IMR-90 (cell line): ENCODE results near the gene GPR176. TPM values are rescaled to one million over a fixed set of nuclear protein-coding genes. Genes with fewer than 3 reads are reported as not detected.

Source experiments
- ATAC-seq: fragments of 200-7000 bp; cut with Tn5 transposase; 2 replicates; pipeline ENCODE4 v1.9.1; 2020; ENCODE audit warnings: low read depth, mild to moderate bottlenecking, moderate library complexity
- BruUV-seq: library from RNA; stranded (reverse); fragments of 400-500 nt; replicated peaks from 2 replicates; lab custom pipeline; 2021; lab: Mats Ljungman, UMichigan
- CTCF ChIA-PET: fragments of 300-600 bp; formaldehyde crosslinking; extraction: SDS; loops from one replicate; lab custom pipeline; 2021; ENCODE audit warnings: antibody characterized with exemption; lab: Yijun Ruan, JAX
- POLR2A ChIA-PET: fragments of 300-600 bp; sonication (Branson Sonifier 250); formaldehyde crosslinking; loops from one replicate; lab custom pipeline; 2022; ENCODE audit warnings: antibody characterized with exemption; ENCODE audit not compliant: unreplicated experiment; lab: Charles Lee
- DNase-seq: peaks from one replicate; pipeline ENCODE4 v3.0.0; 2013
- H2AFZ ChIP-seq: replicated peaks from 2 replicates; pipeline ENCODE3; 2013; ENCODE audit warnings: low read length, mild to moderate bottlenecking; ENCODE audit not compliant: poor library complexity
- H2AK5ac ChIP-seq: 2 replicates; pipeline ENCODE4 v1.6.1; 2013; ENCODE audit warnings: low read depth, low read length, inconsistent platforms
- H2AK9ac ChIP-seq: replicated peaks from 2 replicates; pipeline ENCODE3; 2013; ENCODE audit warnings: mild to moderate bottlenecking, low read depth, low read length, moderate library complexity; ENCODE audit not compliant: poor library complexity
- H2BK120ac ChIP-seq: 2 replicates; pipeline ENCODE4 v1.6.1; 2013; ENCODE audit warnings: low read depth, low read length, inconsistent platforms
- H2BK15ac ChIP-seq: 3 replicates; pipeline ENCODE4 v1.6.1; 2013; ENCODE audit warnings: low read depth, low read length, inconsistent platforms
- H2BK20ac ChIP-seq: 2 replicates; pipeline ENCODE4 v1.6.1; 2013; ENCODE audit warnings: low read depth, mild to moderate bottlenecking, inconsistent platforms, low read length, moderate library complexity
- H2BK5ac ChIP-seq: 2 replicates; pipeline ENCODE4 v1.6.1; 2013; ENCODE audit warnings: mild to moderate bottlenecking, low read depth, low read length, inconsistent platforms; ENCODE audit not compliant: poor library complexity, severe bottlenecking
- H3K14ac ChIP-seq: replicated peaks from 2 replicates; pipeline ENCODE4 v1.6.1; 2013; ENCODE audit warnings: low read depth, low read length, inconsistent platforms
- H3K18ac ChIP-seq: 2 replicates; pipeline ENCODE4 v1.6.1; 2013; ENCODE audit warnings: low read depth, low read length, control low read depth
- H3K23ac ChIP-seq: 2 replicates; pipeline ENCODE4 v1.6.1; 2013; ENCODE audit warnings: low read depth, low read length, inconsistent platforms
- H3K27ac ChIP-seq: 2 replicates; pipeline ENCODE4 v1.5.1; 2013; ENCODE audit warnings: mild to moderate bottlenecking, control low read depth, low read length; ENCODE audit not compliant: insufficient read depth
- H3K27me3 ChIP-seq: 2 replicates; pipeline ENCODE4 v1.6.1; 2013; ENCODE audit warnings: low read length; ENCODE audit not compliant: control insufficient read depth, insufficient read depth
- H3K36me3 ChIP-seq: 2 replicates; pipeline ENCODE4 v1.6.1; 2013; ENCODE audit warnings: low read length, mixed read lengths; ENCODE audit not compliant: control insufficient read depth, insufficient read depth
- H3K4ac ChIP-seq: 2 replicates; pipeline ENCODE4 v1.6.1; 2013; ENCODE audit warnings: low read depth, low read length, inconsistent platforms
- H3K4me1 ChIP-seq: 2 replicates; pipeline ENCODE4 v1.6.1; 2013; ENCODE audit warnings: low read length, mixed read lengths; ENCODE audit not compliant: control insufficient read depth, insufficient read depth
- H3K4me2 ChIP-seq: 2 replicates; pipeline ENCODE4 v1.6.1; 2013; ENCODE audit warnings: low read depth, mild to moderate bottlenecking, control low read depth, low read length, moderate library complexity
- H3K4me3 ChIP-seq: 2 replicates; pipeline ENCODE4 v1.5.1; 2013; ENCODE audit warnings: low read depth, mild to moderate bottlenecking, control low read depth, low read length, moderate library complexity; ENCODE audit not compliant: insufficient read depth
- H3K56ac ChIP-seq: 2 replicates; pipeline ENCODE4 v1.6.1; 2013; ENCODE audit warnings: low read length, inconsistent platforms; ENCODE audit not compliant: insufficient read depth; ENCODE audit errors: extremely low read depth
- H3K79me1 ChIP-seq, 2 experiments: 2 replicates each; pipeline ENCODE4 v1.6.1; 2013; ENCODE audit warnings: low read length in 2 of 2, inconsistent platforms in 1 of 2, low read depth in 1 of 2
- H3K9ac ChIP-seq: 2 replicates; pipeline ENCODE4 v1.6.1; 2013; ENCODE audit warnings: low read depth, low read length, control low read depth
- H3K9me1 ChIP-seq: 2 replicates; pipeline ENCODE4 v1.6.1; 2013; ENCODE audit warnings: low read length, inconsistent platforms; ENCODE audit not compliant: insufficient read depth
- H3K9me3 ChIP-seq: 2 replicates; pipeline ENCODE4 v1.6.1; 2013; ENCODE audit warnings: low read length; ENCODE audit not compliant: control insufficient read depth, insufficient read depth
- H4K20me1 ChIP-seq: 2 replicates; pipeline ENCODE4 v1.6.1; 2013; ENCODE audit warnings: low read length, inconsistent platforms; ENCODE audit not compliant: insufficient read depth
- H4K5ac ChIP-seq: 2 replicates; pipeline ENCODE4 v1.6.1; 2013; ENCODE audit warnings: mild to moderate bottlenecking, low read depth, low read length, control low read depth
- H4K8ac ChIP-seq, 2 experiments: 2 replicates each; pipeline ENCODE4 v1.6.1; 2013; ENCODE audit warnings: low read depth in 2 of 2, low read length in 2 of 2, control low read depth in 1 of 2, inconsistent platforms in 1 of 2
- H4K91ac ChIP-seq: 2 replicates; pipeline ENCODE4 v1.6.1; 2013; ENCODE audit warnings: low read depth, low read length, inconsistent platforms; ENCODE audit not compliant: insufficient read depth
- FOS ChIP-seq: fragments of 150-350 bp; IDR thresholded peaks from 2 replicates; pipeline ENCODE4 v1.6.1; 2016; ENCODE audit warnings: low read depth, low read length
- WGBS, 2 experiments: methylation state at CpG; one replicate each; pipeline versions ENCODE4 v1.1.5 to v1.1.7; 2013; ENCODE audit warnings: missing lambda C conversion rate in 2 of 2; ENCODE audit not compliant: insufficient read length in 1 of 2; ENCODE audit errors: extremely low coverage in 2 of 2; 5-methylcytosine and 5-hydroxymethylcytosine counted together
- dilution Hi-C: fragments of 300-500 bp; cut with HindIII; formaldehyde crosslinking; loops from one replicate; pipeline ENCODE4 v1.14.3; 2018; ENCODE audit warnings: low sequenced_read_pairs; ENCODE audit not compliant: unreplicated experiment
- in situ Hi-C: fragments of 300-500 bp; cut with MboI; formaldehyde crosslinking; loops from 3 replicates; pipeline ENCODE4 v1.14.3; 2019; ENCODE audit warnings: low sequenced_read_pairs, inconsistent platforms, mixed read lengths
- intact Hi-C: fragments of 100-400 bp; cut with micrococcal nuclease; formaldehyde crosslinking; loops from 2 replicates; pipeline ENCODE4 v1.10.0; 2022
- polyA plus RNA-seq, 3 experiments: library from polyadenylated mRNA; depleted of rRNA; stranded (reverse); fragments of >200 nt; gene quantifications; 2 replicates each; pipeline ENCODE4 v1.2.3, GENCODE V29; 2012; ENCODE audit warnings: low replicate concordance in 1 of 3
- total RNA-seq: library from RNA; depleted of rRNA; stranded (reverse); fragments of >200 nt; gene quantifications from 2 replicates; pipeline ENCODE4 v1.2.3, GENCODE V29; 2012
- TF ChIP-seq, protein P1 (sequence below): fragments of 150-350 bp; IDR thresholded peaks from 2 replicates; pipeline ENCODE4 v1.6.1; 2017; ENCODE audit warnings: mild to moderate bottlenecking, antibody characterized with exemption, low read length, low read depth

Gene GPR176
- total and polyA plus RNA-seq, 2 of the 4 experiments (the other 2 are of a cell fraction): 114 to 246 TPM

- ChIA-PET CTCF (interaction anchor here (0.6 kb wide), 2 partner anchors 25 to 1354 kb away, joined by 3 read pairs; no protein-coding TSS in a partner anchor), POLR2A (no interaction called here)
- Histone ChIP-seq H3K9me1 (peaks cover 18% of the 10 kb centered on the region), H3K27me3 (no peaks in the 10 kb centered on the region), H3K9ac (no peak overlapping the region; the same call in 1 of the 2 replicates), H3K4me2 (peak overlapping the region; percentile 70), H3K4ac (peak overlapping the region; percentile 23), H2AK9ac (no peak overlapping the region), H3K4me3 (no peak overlapping the region), H3K79me1 (peaks cover 16 to 79% of the 10 kb centered on the region in 2 experiments), H3K9me3 (no peaks in the 10 kb centered on the region), H3K36me3 (no peaks in the 10 kb centered on the region), H3K56ac (no peak overlapping the region), H4K91ac (no peak overlapping the region; the same call in 1 of the 2 replicates), H3K27ac (peak overlapping the region; percentile 61; the same call in 1 of the 2 replicates), H3K18ac (peak overlapping the region; percentile 76), H2AK5ac (peak overlapping the region; percentile 70; the same call in 1 of the 2 replicates), H3K4me1 (peaks cover 17% of the 10 kb centered on the region), H3K23ac (peak overlapping the region; percentile 3), H2BK5ac (peak overlapping the region; percentile 56), H2BK120ac (peak overlapping the region; percentile 23; the same call in 1 of the 2 replicates), H2BK15ac (no peak overlapping the region), H4K20me1 (peaks cover 73% of the 10 kb centered on the region), H2AFZ (no peak overlapping the region), H4K5ac (peak overlapping the region; percentile 55; the same call in 1 of the 2 replicates), H2BK20ac (peak overlapping the region; percentile 5; the same call in 1 of the 2 replicates), H3K14ac (peak overlapping the region; percentile 27), H4K8ac (peak overlapping the region in 1 of 2 experiments; percentile 20; a peak in 1 of 4 replicates)
- in situ Hi-C loops (no loop called here), dilution Hi-C loops (no loop called here), intact Hi-C loops (no loop called here)
- TF ChIP-seq FOS: 0 out of 2 replicates have a peak, but pooled peaks have one; percentile 6
- TF ChIP-seq, protein P1, sequence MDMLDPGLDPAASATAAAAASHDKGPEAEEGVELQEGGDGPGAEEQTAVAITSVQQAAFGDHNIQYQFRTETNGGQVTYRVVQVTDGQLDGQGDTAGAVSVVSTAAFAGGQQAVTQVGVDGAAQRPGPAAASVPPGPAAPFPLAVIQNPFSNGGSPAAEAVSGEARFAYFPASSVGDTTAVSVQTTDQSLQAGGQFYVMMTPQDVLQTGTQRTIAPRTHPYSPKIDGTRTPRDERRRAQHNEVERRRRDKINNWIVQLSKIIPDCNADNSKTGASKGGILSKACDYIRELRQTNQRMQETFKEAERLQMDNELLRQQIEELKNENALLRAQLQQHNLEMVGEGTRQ: no peak
- BruUV-seq: no TSS peak
- ATAC-seq (peak; percentile 5; the same call in 1 of the 2 replicates), DNase-seq (peak; percentile 68)
- 100% methylated on average over 1 of the region's 7 CpGs; no CpG with 5 or more reads in 1 of the 2 experiments for WGBS, 2 experiments
Measured at GRCh38 chr15:39851500-39852092, 68.5 kb downstream of the GPR176 start.
